Measurements from ENCODE around the gene KIF13A.

The KIF13A gene

DNA sequence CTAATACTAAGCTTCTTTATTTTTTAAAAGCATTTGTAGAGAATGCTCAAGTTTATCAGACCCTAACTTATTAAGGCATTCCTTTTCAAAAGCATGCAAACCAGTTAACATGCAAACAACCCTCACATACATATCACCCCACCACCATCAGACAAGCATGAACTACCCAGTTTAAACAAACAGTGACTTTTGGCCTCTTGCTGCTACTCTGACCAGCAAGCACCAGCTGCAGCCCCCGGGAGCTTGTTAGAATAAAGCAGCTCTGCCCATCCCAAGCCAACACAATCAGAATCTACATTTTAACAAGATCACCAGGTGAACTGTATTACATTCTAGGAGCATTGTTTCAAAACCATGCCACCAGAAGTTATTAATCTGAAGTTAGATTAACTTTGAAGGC lies 274.9 kb downstream of the KIF13A start:
- no peak for DNase-seq

DNA sequence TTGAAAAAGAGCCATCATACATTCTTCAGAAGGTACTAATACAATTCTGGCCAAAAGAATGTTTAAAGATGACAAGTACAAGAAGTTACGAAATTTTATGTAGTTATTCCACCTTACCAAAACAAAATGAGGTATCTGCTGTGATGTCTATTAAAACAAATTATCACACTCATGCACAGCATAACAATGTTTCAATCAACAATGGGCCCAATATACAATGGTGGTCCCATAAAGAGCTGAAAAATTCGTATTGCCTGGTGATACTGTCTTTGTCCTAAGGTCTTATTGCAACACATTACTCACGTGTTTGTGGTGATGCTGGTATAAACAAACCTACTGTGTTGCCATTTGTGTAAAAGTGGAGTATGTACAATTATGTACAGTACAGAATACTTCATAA lies 277.1 kb downstream of the KIF13A start:
- DNase-seq: no peak

DNA sequence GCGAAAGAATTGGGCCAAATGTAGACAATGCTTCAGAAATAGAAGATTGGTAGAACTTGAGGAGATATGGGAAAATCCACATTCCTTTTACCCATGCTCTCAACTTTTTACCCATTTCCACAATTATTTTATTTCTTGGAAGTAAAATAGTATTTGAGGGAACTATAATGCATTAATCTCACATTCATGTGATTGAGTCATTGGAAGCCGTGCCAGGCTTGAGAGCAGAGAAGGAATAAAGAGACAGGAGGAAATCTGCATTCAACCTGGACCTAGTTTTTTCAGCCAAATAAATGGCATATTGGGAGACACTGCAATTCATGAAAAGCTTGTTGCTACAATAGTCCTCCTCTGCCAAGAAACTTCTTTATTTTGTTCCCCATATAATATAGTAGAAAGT lies 278.0 kb downstream of the KIF13A start:
- DNase-seq: no peak
